ENCODE measurements around the gene LRRC36.

The LRRC36 gene

GRCh38 chr16:67378642-67379041 is 52.0 kb downstream of the LRRC36 start:
- H3K4me1 ChIP-seq (ENCODE audit: low read depth, poor library complexity, severe bottlenecking): no peaks in the 10 kb centered on the region
- H3K36me3 ChIP-seq (ENCODE audit: insufficient read depth): no peaks in the 10 kb centered on the region
- no peaks in the 10 kb centered on the region for H4K20me1 ChIP-seq (ENCODE audit: insufficient read depth)
- no peak for TF ChIP-seq CTCF (conservative IDR thresholded peaks at IDR 0.05; ENCODE audit: low read depth, low read length)
- no peaks in the 10 kb centered on the region for H3K27me3 ChIP-seq (ENCODE audit: insufficient read depth, low read depth)
- no peak overlapping the region for H3K4me2 ChIP-seq
- no peak overlapping the region for H2AFZ ChIP-seq (ENCODE audit: low read depth)
- no peaks in the 10 kb centered on the region for H3K79me2 ChIP-seq (ENCODE audit: insufficient read depth, low read depth)
- no peak overlapping the region for H3K27ac ChIP-seq
- H3K9ac ChIP-seq: no peak overlapping the region
- no peak overlapping the region for H3K4me3 ChIP-seq (IDR thresholded peaks at IDR 0.05; ENCODE audit: insufficient read depth, low read depth, low read length)

- no peak overlapping the region for H3K4me3 ChIP-seq (IDR thresholded peaks at IDR 0.05; ENCODE audit: insufficient read depth, low read depth, low read length)
- no peak overlapping the region for H2AFZ ChIP-seq (ENCODE audit: low read depth)
- TF ChIP-seq CTCF (conservative IDR thresholded peaks at IDR 0.05; ENCODE audit: low read depth, low read length): no peak
- H3K79me2 ChIP-seq (ENCODE audit: insufficient read depth, low read depth): no peaks in the 10 kb centered on the region
- H4K20me1 ChIP-seq (ENCODE audit: insufficient read depth): no peaks in the 10 kb centered on the region
- no peak overlapping the region for H3K9ac ChIP-seq
- H3K27ac ChIP-seq: no peak overlapping the region
- no peaks in the 10 kb centered on the region for H3K4me1 ChIP-seq (ENCODE audit: low read depth, poor library complexity, severe bottlenecking)
- H3K27me3 ChIP-seq (ENCODE audit: insufficient read depth, low read depth): no peaks in the 10 kb centered on the region
- H3K4me2 ChIP-seq: no peak overlapping the region
- H3K36me3 ChIP-seq (ENCODE audit: insufficient read depth): no peaks in the 10 kb centered on the region
Measured at GRCh38 chr16:67383284-67383683, 56.7 kb downstream of the LRRC36 start.

- Histone ChIP-seq H3K79me2 (ENCODE audit: insufficient read depth, low read depth) (no peaks in the 10 kb centered on the region), H3K4me1 (ENCODE audit: low read depth, poor library complexity, severe bottlenecking) (no peaks in the 10 kb centered on the region), H2AFZ (ENCODE audit: low read depth) (no peak overlapping the region), H3K27me3 (ENCODE audit: insufficient read depth, low read depth) (no peaks in the 10 kb centered on the region), H4K20me1 (ENCODE audit: insufficient read depth) (no peaks in the 10 kb centered on the region), H3K4me2 (no peak overlapping the region), H3K4me3 (IDR thresholded peaks at IDR 0.05; ENCODE audit: insufficient read depth, low read depth, low read length) (no peak overlapping the region), H3K36me3 (ENCODE audit: insufficient read depth) (no peaks in the 10 kb centered on the region), H3K9ac (no peak overlapping the region), H3K27ac (no peak overlapping the region)
- TF ChIP-seq CTCF (conservative IDR thresholded peaks at IDR 0.05; ENCODE audit: low read depth, low read length): no peak
Measured at GRCh38 chr16:67384778-67385510, 58.3 kb downstream of the LRRC36 start.

GRCh38 chr16:67386861-67387455 is 60.3 kb downstream of the LRRC36 start:
- Histone ChIP-seq H3K79me2 (ENCODE audit: insufficient read depth, low read depth) (no peaks in the 10 kb centered on the region), H3K4me1 (ENCODE audit: low read depth, poor library complexity, severe bottlenecking) (no peaks in the 10 kb centered on the region), H3K9ac (no peak overlapping the region), H3K4me3 (IDR thresholded peaks at IDR 0.05; ENCODE audit: insufficient read depth, low read depth, low read length) (no peak overlapping the region), H3K36me3 (ENCODE audit: insufficient read depth) (no peaks in the 10 kb centered on the region), H3K27ac (no peak overlapping the region), H3K4me2 (no peak overlapping the region), H4K20me1 (ENCODE audit: insufficient read depth) (no peaks in the 10 kb centered on the region), H3K27me3 (ENCODE audit: insufficient read depth, low read depth) (no peaks in the 10 kb centered on the region), H2AFZ (ENCODE audit: low read depth) (no peak overlapping the region)
- no peak for TF ChIP-seq CTCF (conservative IDR thresholded peaks at IDR 0.05; ENCODE audit: low read depth, low read length)

Measured in KMS-11 (cell line).